Smooth muscle cell (in vitro differentiated cells): ENCODE results near the gene CECR2. TPM values are rescaled to one million over a fixed set of nuclear protein-coding genes. Genes with fewer than 3 reads are reported as not detected.

ENCODE experiments used
- DNase-seq: peaks from one replicate; lab custom pipeline; 2025; ENCODE audit not compliant: unreplicated experiment; lab: John Stamatoyannopoulos, UW
- H2AFZ ChIP-seq: fragments of 200-600 bp; sonication (generic); 2 replicates; pipeline ENCODE4 v1.6.0; 2016; ENCODE audit warnings: antibody characterized with exemption, low read depth, mild to moderate bottlenecking
- H3F3A ChIP-seq: fragments of 200-600 bp; sonication (generic); 2 replicates; pipeline ENCODE4 v1.6.0; 2017; ENCODE audit warnings: antibody characterized with exemption, low read depth
- H3K27ac ChIP-seq: fragments of 200-600 bp; sonication (generic); 2 replicates; pipeline ENCODE4 v1.5.1; 2016; ENCODE audit warnings: low read depth, mild to moderate bottlenecking
- H3K27me3 ChIP-seq: fragments of 200-600 bp; sonication (generic); 2 replicates; pipeline ENCODE4 v1.6.1; 2016; ENCODE audit warnings: low read depth, mild to moderate bottlenecking
- H3K36me3 ChIP-seq: fragments of 200-600 bp; sonication (generic); 2 replicates; pipeline ENCODE4 v1.5.1; 2016; ENCODE audit warnings: low read depth
- H3K4me1 ChIP-seq: fragments of 200-600 bp; sonication (generic); 2 replicates; pipeline ENCODE4 v1.5.1; 2016; ENCODE audit warnings: low read depth
- H3K4me2 ChIP-seq: fragments of 200-600 bp; sonication (generic); 2 replicates; pipeline ENCODE4 v1.6.0; 2016; ENCODE audit warnings: mild to moderate bottlenecking
- H3K4me3 ChIP-seq: fragments of 200-600 bp; sonication (generic); 2 replicates; pipeline ENCODE4 v1.5.1; 2016; ENCODE audit warnings: mild to moderate bottlenecking
- H3K79me2 ChIP-seq: fragments of 200-600 bp; sonication (generic); 2 replicates; pipeline ENCODE4 v1.6.0; 2016; ENCODE audit warnings: low read depth, mild to moderate bottlenecking
- H3K9ac ChIP-seq: fragments of 200-600 bp; sonication (generic); 2 replicates; pipeline ENCODE4 v1.6.0; 2016; ENCODE audit warnings: low read depth
- H3K9me3 ChIP-seq: fragments of 200-600 bp; sonication (generic); replicated peaks from 2 replicates; pipeline ENCODE4 v1.5.1; 2016; ENCODE audit warnings: low read depth
- H4K20me1 ChIP-seq: fragments of 200-600 bp; sonication (generic); 2 replicates; pipeline ENCODE4 v1.6.0; 2016; ENCODE audit warnings: low read depth
- WGBS: methylation state at CpG from one replicate; pipeline ENCODE4 v1.1.7; 2016; ENCODE audit warnings: low lambda C conversion rate; 5-methylcytosine and 5-hydroxymethylcytosine counted together
- polyA plus RNA-seq: library from polyadenylated mRNA; unstranded; fragments of >200 nt; fragmentation: Nextera tagmentation; extraction: Ambion mirVana; gene quantifications from 2 replicates; pipeline ENCODE4 v1.2.1, GENCODE V29; 2016
- total RNA-seq: library from RNA; depleted of rRNA; stranded (reverse); fragments of >200 nt; gene quantifications from 2 replicates; pipeline ENCODE4 v1.2.3, GENCODE V29; 2014
- TF ChIP-seq, protein P1 (sequence below): fragments of 200-600 bp; sonication (generic); IDR thresholded peaks from 2 replicates; pipeline ENCODE4 v1.5.1; 2017; ENCODE audit warnings: borderline replicate concordance, mild to moderate bottlenecking, antibody characterized with exemption; ENCODE audit not compliant: insufficient read depth, poor library complexity, severe bottlenecking

The CECR2 gene
- total and polyA plus RNA-seq, 2 experiments from 2014 or later: 1.4 to 2.8 TPM

DNA sequence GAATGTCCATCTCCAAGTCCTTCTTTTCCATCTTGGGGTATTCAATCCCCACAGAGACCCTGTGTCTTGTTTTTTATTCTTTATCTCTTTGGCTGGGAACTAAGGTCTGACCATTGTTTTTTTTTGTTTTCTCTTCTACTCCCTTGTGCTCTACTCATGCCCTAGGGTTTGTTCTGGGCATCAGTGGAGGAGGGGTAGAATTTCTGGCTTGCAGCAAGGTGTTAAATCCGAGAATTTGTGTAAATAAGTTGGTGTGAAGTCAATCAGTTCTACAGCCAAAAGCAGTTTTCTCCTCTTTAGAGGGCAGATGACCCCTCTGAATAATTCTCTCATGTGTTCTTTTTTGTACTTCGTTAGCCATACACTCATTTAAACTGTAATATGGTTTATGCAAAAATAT lies 10.7 kb downstream of the CECR2 start:
- H3K9me3 ChIP-seq: no peaks in the 10 kb centered on the region
- H3K4me3 ChIP-seq: no peak overlapping the region
- H3K36me3 ChIP-seq: no peaks in the 10 kb centered on the region
- H3K27me3 ChIP-seq: no peaks in the 10 kb centered on the region
- H3K9ac ChIP-seq: no peak overlapping the region
- no peaks in the 10 kb centered on the region for H4K20me1 ChIP-seq
- WGBS: 58% methylated on average over 2 of the region's 2 CpGs
- H3K27ac ChIP-seq: no peak overlapping the region
- no peak overlapping the region for H2AFZ ChIP-seq
- H3K4me2 ChIP-seq: peak overlapping the region; percentile 43
- H3K4me1 ChIP-seq: peaks cover 28% of the 10 kb centered on the region
- no peaks in the 10 kb centered on the region for H3F3A ChIP-seq
- TF ChIP-seq, protein P1, sequence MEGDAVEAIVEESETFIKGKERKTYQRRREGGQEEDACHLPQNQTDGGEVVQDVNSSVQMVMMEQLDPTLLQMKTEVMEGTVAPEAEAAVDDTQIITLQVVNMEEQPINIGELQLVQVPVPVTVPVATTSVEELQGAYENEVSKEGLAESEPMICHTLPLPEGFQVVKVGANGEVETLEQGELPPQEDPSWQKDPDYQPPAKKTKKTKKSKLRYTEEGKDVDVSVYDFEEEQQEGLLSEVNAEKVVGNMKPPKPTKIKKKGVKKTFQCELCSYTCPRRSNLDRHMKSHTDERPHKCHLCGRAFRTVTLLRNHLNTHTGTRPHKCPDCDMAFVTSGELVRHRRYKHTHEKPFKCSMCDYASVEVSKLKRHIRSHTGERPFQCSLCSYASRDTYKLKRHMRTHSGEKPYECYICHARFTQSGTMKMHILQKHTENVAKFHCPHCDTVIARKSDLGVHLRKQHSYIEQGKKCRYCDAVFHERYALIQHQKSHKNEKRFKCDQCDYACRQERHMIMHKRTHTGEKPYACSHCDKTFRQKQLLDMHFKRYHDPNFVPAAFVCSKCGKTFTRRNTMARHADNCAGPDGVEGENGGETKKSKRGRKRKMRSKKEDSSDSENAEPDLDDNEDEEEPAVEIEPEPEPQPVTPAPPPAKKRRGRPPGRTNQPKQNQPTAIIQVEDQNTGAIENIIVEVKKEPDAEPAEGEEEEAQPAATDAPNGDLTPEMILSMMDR: no peak
- peaks cover 79% of the 10 kb centered on the region for H3K79me2 ChIP-seq
- DNase-seq: no peak

DNA sequence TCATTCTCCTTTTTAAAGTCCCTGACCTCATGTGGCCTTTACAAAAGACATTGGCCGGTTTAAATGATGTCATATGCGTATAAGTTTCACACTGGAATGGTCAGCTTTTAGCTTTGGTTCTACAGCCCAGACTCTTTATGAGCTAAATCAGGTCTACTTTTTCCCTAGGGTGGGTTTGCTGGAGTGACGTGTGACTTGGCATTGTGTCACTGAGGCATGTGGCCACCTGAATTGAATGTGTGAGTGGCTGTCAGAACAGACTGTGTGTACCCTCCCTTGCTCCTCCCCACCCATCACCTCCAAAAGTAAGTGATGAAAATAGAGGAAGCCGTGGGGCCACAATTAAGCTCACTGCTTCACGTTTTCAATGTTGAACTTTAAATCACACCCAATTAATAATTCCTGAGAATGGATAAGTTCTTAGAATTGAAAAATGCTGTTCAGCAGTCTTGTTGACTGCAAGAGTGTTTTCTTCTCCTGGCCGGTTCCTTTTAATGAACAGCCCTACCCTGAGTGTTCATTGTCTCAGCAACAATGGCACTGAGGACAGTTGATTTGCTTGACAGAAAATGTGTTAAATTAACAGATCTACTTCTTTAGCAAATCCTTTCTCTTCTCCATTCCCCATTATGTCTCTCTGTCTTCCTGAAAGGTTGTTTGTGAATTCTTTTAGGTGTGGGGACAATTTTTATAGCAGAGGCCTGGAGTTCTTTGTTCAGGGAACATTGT lies 11.3 kb downstream of the CECR2 start:
- Histone ChIP-seq H3K27ac (no peak overlapping the region), H3K36me3 (no peaks in the 10 kb centered on the region), H3F3A (no peaks in the 10 kb centered on the region), H3K4me1 (peaks cover 28% of the 10 kb centered on the region), H2AFZ (no peak overlapping the region), H3K9ac (no peak overlapping the region), H3K27me3 (no peaks in the 10 kb centered on the region), H3K9me3 (no peaks in the 10 kb centered on the region), H3K4me3 (no peak overlapping the region), H4K20me1 (no peaks in the 10 kb centered on the region), H3K79me2 (peaks cover 73% of the 10 kb centered on the region), H3K4me2 (no peak overlapping the region)
- DNase-seq: no peak
- TF ChIP-seq, protein P1: no peak
- 60% methylated on average over 6 of the region's 6 CpGs for WGBS

DNA sequence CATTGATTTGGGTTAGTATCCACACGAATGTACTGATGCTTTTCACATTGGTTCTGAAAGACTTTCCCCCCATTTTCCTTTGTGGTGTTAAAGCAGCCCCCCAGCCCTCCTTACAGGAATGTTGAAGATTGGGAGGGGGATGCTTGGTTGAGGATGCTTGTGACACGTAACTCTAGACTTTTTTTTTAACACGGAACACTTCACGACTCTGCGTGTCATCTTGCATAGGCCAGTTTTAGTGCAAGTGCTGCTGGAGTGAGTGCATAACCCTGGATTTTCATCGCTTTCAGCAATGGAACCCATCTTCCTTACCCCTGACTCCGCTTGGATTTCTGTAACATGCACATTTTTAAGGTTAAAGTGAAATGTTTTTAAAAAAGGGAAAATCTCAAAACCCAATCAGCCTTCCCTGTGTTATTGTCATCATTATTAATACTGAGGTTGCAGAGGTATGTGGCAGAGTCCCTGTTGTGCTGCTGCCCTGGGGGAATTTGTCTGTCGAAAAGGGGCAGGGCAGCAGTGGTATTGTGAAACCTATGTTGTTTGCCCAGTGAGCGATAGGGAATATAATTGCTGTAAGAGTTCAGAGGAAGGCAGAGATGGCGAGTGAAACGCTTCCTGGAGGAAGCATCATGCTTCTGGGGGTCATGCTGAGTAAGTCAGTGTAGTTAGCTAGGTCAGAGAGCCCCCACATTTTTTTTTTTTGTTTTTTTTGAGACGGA lies 12.1 kb downstream of the CECR2 start:
- Histone ChIP-seq H3F3A (no peaks in the 10 kb centered on the region), H4K20me1 (no peaks in the 10 kb centered on the region), H3K27ac (no peak overlapping the region), H2AFZ (no peak overlapping the region), H3K9me3 (no peaks in the 10 kb centered on the region), H3K27me3 (no peaks in the 10 kb centered on the region), H3K79me2 (peaks cover 73% of the 10 kb centered on the region), H3K4me2 (peak overlapping the region; percentile 18), H3K36me3 (no peaks in the 10 kb centered on the region), H3K4me1 (peaks cover 23% of the 10 kb centered on the region), H3K9ac (no peak overlapping the region), H3K4me3 (no peak overlapping the region)
- DNase-seq: no peak
- TF ChIP-seq, protein P1: no peak
- WGBS: 57% methylated on average over 12 of the region's 12 CpGs
